GM12891 (cell line): ENCODE measurements around the gene MEGF8.

Experiments used
- POLR2A ChIP-seq: IDR thresholded peaks from 2 replicates; pipeline ENCODE4 v1.6.1; 2011; ENCODE audit warnings: low read depth, low read length, control low read depth
- POLR2AphosphoS5 ChIP-seq: IDR thresholded peaks from 2 replicates; pipeline ENCODE4 v1.6.1; 2011; ENCODE audit warnings: low read depth, low read length, control low read depth
- POU2F2 ChIP-seq: IDR thresholded peaks from 2 replicates; pipeline ENCODE4 v1.6.1; 2011; ENCODE audit warnings: low read depth, mild to moderate bottlenecking, control low read depth, low read length, moderate library complexity
- TAF1 ChIP-seq: IDR thresholded peaks from 2 replicates; pipeline ENCODE4 v1.6.1; 2011; ENCODE audit warnings: low read depth, low read length, control low read depth

GRCh38 chr19:42303101-42303464 lies 22.4 kb upstream of the MEGF8 start:
- no peak for TF ChIP-seq POLR2A
- no peak for TF ChIP-seq POLR2AphosphoS5
- TF ChIP-seq TAF1, result no peak
- TF ChIP-seq POU2F2, result no peak
